ENCODE results near the gene HRAS.

HRAS gene

GRCh38 chr11:491358-491757, 44.0 kb downstream of the HRAS start:
- no peak for DNase-seq

- DNase-seq: no peak
Measured at GRCh38 chr11:490930-491260, 44.5 kb downstream of the HRAS start.

GRCh38 chr11:490186-490929, 45.0 kb downstream of the HRAS start:
- DNase-seq: no peak

- DNase-seq: no peak
Measured at GRCh38 chr11:489610-490185, 45.7 kb downstream of the HRAS start.

GRCh38 chr11:488992-489391, 46.4 kb downstream of the HRAS start:
- DNase-seq: no peak

- DNase-seq: no peak
Measured at GRCh38 chr11:488579-488978, 46.8 kb downstream of the HRAS start.

GRCh38 chr11:488062-488461, 47.3 kb downstream of the HRAS start:
- no peak for DNase-seq

GRCh38 chr11:487571-488021, 47.8 kb downstream of the HRAS start:
- no peak for DNase-seq

GRCh38 chr11:486189-486588, 49.2 kb downstream of the HRAS start:
- DNase-seq: no peak

- DNase-seq: no peak
Measured at GRCh38 chr11:484616-485015, 50.8 kb downstream of the HRAS start.
